Endothelial cell of umbilical vein (primary cell): Measurements from ENCODE around the gene INPP5A. TPM values are rescaled to one million over a fixed set of nuclear protein-coding genes. Genes with fewer than 3 reads are reported as not detected.

Source experiments
- BruUV-seq: library from RNA; stranded (reverse); fragments of 400-500 nt; replicated peaks from 2 replicates; lab custom pipeline; 2021; lab: Mats Ljungman, UMichigan
- CTCF ChIA-PET: fragments of 300-600, 350-600 bp; sonication (Branson Sonifier 250); formaldehyde crosslinking; loops from one replicate; lab custom pipeline; 2021; ENCODE audit warnings: antibody characterized with exemption, inconsistent platforms; lab: Charles Lee
- POLR2A ChIA-PET: fragments of 300-600, 350-600 bp; sonication (Branson Sonifier 250); formaldehyde crosslinking; loops from one replicate; lab custom pipeline; 2021; ENCODE audit warnings: antibody characterized with exemption, inconsistent platforms; lab: Charles Lee
- DNase-seq: peaks from one replicate; pipeline ENCODE4 v3.0.0-alpha.2; 2011; ENCODE audit warnings: low read depth, low spot score
- FAIRE-seq: peaks from 2 replicates; lab custom pipeline; 2011; peaks lifted over from hg19 to GRCh38; lab: Jason Lieb, UNC
- H2AFZ ChIP-seq: 2 replicates; pipeline ENCODE4 v1.6.0; 2012; ENCODE audit warnings: low read depth, low read length, control low read depth, inconsistent platforms
- H3K27ac ChIP-seq: 2 replicates; pipeline ENCODE4 v1.5.1; 2011; ENCODE audit warnings: low read depth, mild to moderate bottlenecking, control low read depth, low read length, moderate library complexity; ENCODE audit not compliant: insufficient read depth
- H3K27me3 ChIP-seq, 2 experiments: 2 replicates each; pipeline versions ENCODE4 v1.6.0 to v1.6.1; 2011; ENCODE audit warnings: low read length in 2 of 2, mixed read lengths in 1 of 2; ENCODE audit not compliant: control insufficient read depth in 2 of 2, insufficient read depth in 2 of 2
- H3K36me3 ChIP-seq, 2 experiments: 2 replicates in 1 of 2; 3 replicates in 1 of 2; pipeline ENCODE4 v1.5.1; 2011; ENCODE audit warnings: low read length in 2 of 2, mild to moderate bottlenecking in 1 of 2, moderate library complexity in 1 of 2; ENCODE audit not compliant: control insufficient read depth in 2 of 2, insufficient read depth in 2 of 2; ENCODE audit errors: extremely low read depth in 1 of 2
- H3K4me1 ChIP-seq: 3 replicates; pipeline ENCODE4 v1.5.1; 2011; ENCODE audit warnings: mild to moderate bottlenecking, low read length; ENCODE audit not compliant: control insufficient read depth, insufficient read depth; ENCODE audit errors: extremely low read depth
- H3K4me2 ChIP-seq: 2 replicates; pipeline ENCODE4 v1.6.1; 2011; ENCODE audit warnings: low read length, control low read depth, mixed read lengths; ENCODE audit not compliant: insufficient read depth
- H3K4me3 ChIP-seq, 3 experiments: fragments of 200-600 bp in 1 of 3; sonication (generic), shearing (Covaris generic) in 1 of 3; replicated peaks in 1 of 3; 2 replicates each; pipeline ENCODE4 v1.5.1; 2011 to 2016; ENCODE audit warnings: control low read depth in 3 of 3, low read length in 3 of 3, mild to moderate bottlenecking in 2 of 3, inconsistent platforms in 1 of 3, low read depth in 1 of 3, moderate library complexity in 1 of 3; ENCODE audit not compliant: insufficient read depth in 1 of 3
- H3K79me2 ChIP-seq: 2 replicates; pipeline ENCODE4 v1.6.0; 2012; ENCODE audit warnings: low read length, inconsistent platforms; ENCODE audit not compliant: control insufficient read depth, insufficient read depth
- H3K9ac ChIP-seq: replicated peaks from 2 replicates; pipeline ENCODE3; 2011; ENCODE audit warnings: low read length, control low read depth; ENCODE audit not compliant: insufficient read depth; ENCODE audit errors: extremely low read depth
- H3K9me1 ChIP-seq: replicated peaks from 3 replicates; pipeline ENCODE4 v1.6.0; 2011; ENCODE audit warnings: mild to moderate bottlenecking, low read length; ENCODE audit not compliant: control insufficient read depth, insufficient read depth; ENCODE audit errors: extremely low read depth
- H3K9me3 ChIP-seq: replicated peaks from 2 replicates; pipeline ENCODE4 v1.5.1; 2012; ENCODE audit warnings: low read length, inconsistent platforms; ENCODE audit not compliant: control insufficient read depth, insufficient read depth
- H4K20me1 ChIP-seq: replicated peaks from 2 replicates; pipeline ENCODE3; 2011; ENCODE audit warnings: mild to moderate bottlenecking, low read length; ENCODE audit not compliant: control insufficient read depth, insufficient read depth; ENCODE audit errors: extremely low read depth
- CTCF ChIP-seq, 2 donors: IDR thresholded peaks; 1 replicate in 1 of 2; 2 replicates in 1 of 2; pipeline ENCODE4 v1.5.1; 2011; ENCODE audit warnings: low read length in 2 of 2, mild to moderate bottlenecking in 2 of 2, moderate library complexity in 2 of 2, control low read depth in 1 of 2, inconsistent platforms in 1 of 2, low read depth in 1 of 2; ENCODE audit not compliant: insufficient read depth in 1 of 2; ENCODE audit errors: extremely low read depth in 1 of 2
- GATA2 ChIP-seq: IDR thresholded peaks from 2 replicates; pipeline ENCODE4 v1.7.0; 2011; ENCODE audit warnings: low read depth, mild to moderate bottlenecking, moderate library complexity, mixed read lengths, low read length; ENCODE audit not compliant: insufficient read length, insufficient read depth
- MAX ChIP-seq: IDR thresholded peaks from 2 replicates; pipeline ENCODE4 v1.6.1; 2011; ENCODE audit not compliant: insufficient read depth, insufficient read length
- POLR2AphosphoS5 ChIP-seq: IDR thresholded peaks from 2 replicates; pipeline ENCODE4 v1.6.1; 2012; ENCODE audit warnings: low read depth, mild to moderate bottlenecking, control low read depth, low read length, moderate library complexity; ENCODE audit not compliant: insufficient read depth
- dilution Hi-C: fragments of 300-500 bp; cut with MboI; formaldehyde crosslinking; loops from one replicate; pipeline ENCODE4 v1.15.0; 2019; ENCODE audit warnings: low sequenced_read_pairs; ENCODE audit not compliant: extremely low pct_ligation_motif_present
- intact Hi-C: fragments of 100-400 bp; cut with micrococcal nuclease; formaldehyde crosslinking; loops from one replicate; pipeline ENCODE4 v1.10.0; 2022
- polyA plus RNA-seq, 4 experiments: library from polyadenylated mRNA; depleted of rRNA in 3 of 4; stranded (reverse) in 3 of 4; unstranded in 1 of 4; fragments of >200 nt; gene quantifications; 2 replicates each; pipeline versions ENCODE4 v1.2.1 to v1.2.3, GENCODE V29; 2011 to 2012; ENCODE audit warnings: missing spikeins in 1 of 4
- total RNA-seq: library from RNA; stranded (reverse); gene quantifications from 2 replicates; pipeline ENCODE4 v1.2.3, GENCODE V29; 2021

Gene INPP5A
- total and polyA plus RNA-seq, 2 donors (not counting 3 experiments of a cell fraction or from before 2014, with no cell fraction given), result 22.9 to 33.2 TPM

DNA sequence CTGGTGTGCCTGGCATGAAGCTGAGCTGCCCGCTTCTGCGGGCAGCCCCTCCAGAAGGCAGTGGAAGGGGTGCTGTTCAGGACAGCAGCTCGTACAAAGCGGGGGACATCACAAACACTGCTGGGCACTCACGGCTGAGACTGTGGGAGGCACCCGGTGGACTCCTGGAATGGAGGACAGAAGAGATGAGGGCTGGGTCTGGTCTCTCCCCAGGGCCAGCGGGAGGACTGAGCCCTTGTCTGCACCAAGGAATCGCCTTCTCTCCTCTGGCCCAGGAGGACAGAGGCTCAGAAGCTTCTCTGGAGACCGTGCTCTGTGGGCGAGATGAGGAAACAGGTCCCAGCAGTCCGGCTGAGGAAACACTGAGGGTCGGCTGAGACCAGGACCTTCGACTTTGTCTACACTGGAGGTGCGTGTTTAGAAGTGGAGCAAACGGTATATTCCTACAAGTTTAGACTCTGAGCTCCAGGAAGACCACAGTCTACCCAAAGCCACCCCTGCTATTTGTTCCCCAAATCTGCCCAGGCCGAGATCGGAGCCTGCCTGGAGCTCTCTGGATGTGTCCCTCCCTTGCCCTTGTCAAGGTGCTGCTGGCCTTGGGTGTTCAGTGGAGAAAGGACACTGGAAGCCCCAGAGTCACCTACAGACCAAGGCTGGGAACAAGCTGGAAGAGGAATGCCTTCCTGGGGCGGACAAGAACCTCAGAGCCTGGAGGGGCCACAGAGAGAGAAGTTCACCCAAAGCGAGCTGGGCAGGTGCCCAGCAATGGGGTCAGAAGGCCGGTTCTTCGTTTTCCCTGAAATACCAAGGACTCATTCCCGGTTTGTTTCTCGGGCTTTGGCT, 12.9 kb upstream of the INPP5A start:
- no peak for FAIRE-seq
- Histone ChIP-seq H3K27ac (no peak overlapping the region), H3K36me3 (no peaks in the 10 kb centered on the region), H2AFZ (no peak overlapping the region), H3K79me2 (no peaks in the 10 kb centered on the region), H4K20me1 (no peaks in the 10 kb centered on the region), H3K4me1 (no peaks in the 10 kb centered on the region), H3K9me3 (no peaks in the 10 kb centered on the region), H3K9ac (no peak overlapping the region), H3K4me3 (no peak overlapping the region), H3K27me3 (peaks cover 5 to 18% of the 10 kb centered on the region in 2 experiments), H3K4me2 (no peak overlapping the region), H3K9me1 (no peaks in the 10 kb centered on the region)
- DNase-seq, result no peak
- intact Hi-C loops (no loop called here), dilution Hi-C loops (no loop called here)
- POLR2A ChIA-PET, result no interaction called here
- BruUV-seq, result no TSS peak
- CTCF ChIA-PET, result interaction anchor here (1.1 kb wide), 1 partner anchor 15 kb away, joined by 3 read pairs; no protein-coding TSS in a partner anchor
- TF ChIP-seq POLR2AphosphoS5 (no peak), CTCF (IDR thresholded peaks at IDR 0.05; ENCODE audit: extremely low read depth in 1 of 2, insufficient read depth in 1 of 2, low read depth in 1 of 2, low read length in 2 of 2) (no peak)

DNA sequence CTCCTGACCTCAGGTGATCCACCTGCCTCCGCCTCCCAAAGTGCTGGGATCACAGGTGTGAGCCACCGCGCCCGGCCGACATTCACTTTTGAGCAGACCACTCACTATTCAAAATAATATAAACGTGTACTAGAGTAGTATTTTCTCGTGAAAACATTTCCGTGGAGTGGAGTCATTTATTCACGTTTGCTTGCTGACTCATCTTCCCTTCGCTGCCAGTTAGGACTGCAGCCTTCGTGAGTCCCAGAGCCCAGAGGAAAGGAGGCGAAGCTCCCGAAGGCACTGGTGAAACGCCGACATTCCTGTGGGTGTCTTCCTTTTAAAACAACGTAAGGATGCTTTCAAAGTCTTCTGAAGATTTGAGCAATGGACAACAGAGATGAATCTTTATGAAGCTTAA, 10.9 kb upstream of the INPP5A start:
- H2AFZ ChIP-seq, result no peak overlapping the region
- CTCF ChIA-PET, result interaction anchor here (0.6 kb wide), 1 partner anchor 131 kb away, joined by 3 read pairs; no protein-coding TSS in a partner anchor
- H3K27ac ChIP-seq, result no peak overlapping the region
- dilution Hi-C loops (no loop called here), intact Hi-C loops (no loop called here)
- H3K4me2 ChIP-seq, result no peak overlapping the region
- H4K20me1 ChIP-seq, result no peaks in the 10 kb centered on the region
- FAIRE-seq (no peak), DNase-seq (no peak)
- BruUV-seq, result no TSS peak
- no peaks in the 10 kb centered on the region for H3K9me1 ChIP-seq
- POLR2A ChIA-PET, result no interaction called here
- no peaks in the 10 kb centered on the region for H3K79me2 ChIP-seq
- no peaks in the 10 kb centered on the region for H3K4me1 ChIP-seq
- no peaks in the 10 kb centered on the region for H3K36me3 ChIP-seq
- TF ChIP-seq GATA2, result no peak
- TF ChIP-seq MAX, result no peak
- no peak overlapping the region for H3K9ac ChIP-seq
- peaks cover 7 to 18% of the 10 kb centered on the region in 2 experiments for H3K27me3 ChIP-seq
- H3K4me3 ChIP-seq, result no peak overlapping the region
- H3K9me3 ChIP-seq, result no peaks in the 10 kb centered on the region
